Measurements from ENCODE around the gene IL17C. TPM values are rescaled to one million over a fixed set of nuclear protein-coding genes. Genes with fewer than 3 reads are reported as not detected.
A peak's percentile ranks its signal among the peaks of the same experiment; 100 is the strongest.

IL17C gene
- total and polyA plus RNA-seq, 9 donors, result not detected

GRCh38 chr16:88651989-88652761, 13.8 kb downstream of the IL17C start:
- 82% methylated on average over 28 of the region's 29 CpGs for WGBS (ENCODE audit: insufficient coverage)
- H3K27ac ChIP-seq (ENCODE audit: low read length), result peak overlapping the region; percentile 66
- H3K4me1 ChIP-seq (ENCODE audit: control insufficient read depth, insufficient read depth, low read length), result peaks cover 27% of the 10 kb centered on the region
- DNase-seq, result no peak
- H3K27me3 ChIP-seq (ENCODE audit: control insufficient read depth, insufficient read depth, low read length), result no peaks in the 10 kb centered on the region
- no peaks in the 10 kb centered on the region for H3K9me3 ChIP-seq (replicated peaks; ENCODE audit: control insufficient read depth, low read depth, low read length)
- H3K36me3 ChIP-seq (ENCODE audit: control insufficient read depth, insufficient read depth, low read length), result peaks cover 55% of the 10 kb centered on the region
- no peak overlapping the region for H3K4me3 ChIP-seq (ENCODE audit: low read length)

GRCh38 chr16:88652762-88653063, 14.3 kb downstream of the IL17C start:
- no peak for DNase-seq
- H3K4me1 ChIP-seq (ENCODE audit: control insufficient read depth, insufficient read depth, low read length), result peaks cover 27% of the 10 kb centered on the region
- no peak overlapping the region for H3K4me3 ChIP-seq (ENCODE audit: low read length)
- no peaks in the 10 kb centered on the region for H3K9me3 ChIP-seq (replicated peaks; ENCODE audit: control insufficient read depth, low read depth, low read length)
- H3K27ac ChIP-seq (ENCODE audit: low read length), result no peak overlapping the region
- 91% methylated on average over 2 of the region's 8 CpGs for WGBS (ENCODE audit: insufficient coverage)
- H3K27me3 ChIP-seq (ENCODE audit: control insufficient read depth, insufficient read depth, low read length), result no peaks in the 10 kb centered on the region
- H3K36me3 ChIP-seq (ENCODE audit: control insufficient read depth, insufficient read depth, low read length), result peaks cover 60% of the 10 kb centered on the region

GRCh38 chr16:88653101-88653500, 14.7 kb downstream of the IL17C start:
- Histone ChIP-seq H3K36me3 (ENCODE audit: control insufficient read depth, insufficient read depth, low read length) (peaks cover 63% of the 10 kb centered on the region), H3K9me3 (replicated peaks; ENCODE audit: control insufficient read depth, low read depth, low read length) (no peaks in the 10 kb centered on the region), H3K27me3 (ENCODE audit: control insufficient read depth, insufficient read depth, low read length) (no peaks in the 10 kb centered on the region), H3K4me3 (ENCODE audit: low read length) (no peak overlapping the region), H3K4me1 (ENCODE audit: control insufficient read depth, insufficient read depth, low read length) (peaks cover 27% of the 10 kb centered on the region), H3K27ac (ENCODE audit: low read length) (no peak overlapping the region)
- DNase-seq, result no peak
- 81% methylated on average over 13 of the region's 13 CpGs for WGBS (ENCODE audit: insufficient coverage)

GRCh38 chr16:88653596-88654362, 15.4 kb downstream of the IL17C start:
- H3K4me1 ChIP-seq (ENCODE audit: control insufficient read depth, insufficient read depth, low read length), result peaks cover 27% of the 10 kb centered on the region
- WGBS (ENCODE audit: insufficient coverage), result 79% methylated on average over 32 of the region's 32 CpGs
- H3K36me3 ChIP-seq (ENCODE audit: control insufficient read depth, insufficient read depth, low read length), result peaks cover 65% of the 10 kb centered on the region
- DNase-seq, result no peak
- no peaks in the 10 kb centered on the region for H3K27me3 ChIP-seq (ENCODE audit: control insufficient read depth, insufficient read depth, low read length)
- H3K9me3 ChIP-seq (replicated peaks; ENCODE audit: control insufficient read depth, low read depth, low read length), result no peaks in the 10 kb centered on the region
- H3K4me3 ChIP-seq (ENCODE audit: low read length), result no peak overlapping the region
- no peak overlapping the region for H3K27ac ChIP-seq (ENCODE audit: low read length)

GRCh38 chr16:88654363-88655052, 16.1 kb downstream of the IL17C start:
- H3K9me3 ChIP-seq (replicated peaks; ENCODE audit: control insufficient read depth, low read depth, low read length), result no peaks in the 10 kb centered on the region
- 84% methylated on average over 23 of the region's 28 CpGs for WGBS (ENCODE audit: insufficient coverage)

GRCh38 chr16:88655053-88655732, 16.8 kb downstream of the IL17C start:
- H3K27ac ChIP-seq (ENCODE audit: low read length), result no peak overlapping the region
- no peaks in the 10 kb centered on the region for H3K27me3 ChIP-seq (ENCODE audit: control insufficient read depth, insufficient read depth, low read length)
- 95% methylated on average over 50 of the region's 50 CpGs for WGBS (ENCODE audit: insufficient coverage)
- peaks cover 15% of the 10 kb centered on the region for H3K4me1 ChIP-seq (ENCODE audit: control insufficient read depth, insufficient read depth, low read length)
- H3K4me3 ChIP-seq (ENCODE audit: low read length), result no peak overlapping the region
- peaks cover 65% of the 10 kb centered on the region for H3K36me3 ChIP-seq (ENCODE audit: control insufficient read depth, insufficient read depth, low read length)
- no peak for DNase-seq
- no peaks in the 10 kb centered on the region for H3K9me3 ChIP-seq (replicated peaks; ENCODE audit: control insufficient read depth, low read depth, low read length)

More at GRCh38 chr16:88654363-88655052, 16.1 kb downstream of the IL17C start:
- no peak overlapping the region for H3K27ac ChIP-seq (ENCODE audit: low read length)
- H3K4me1 ChIP-seq (ENCODE audit: control insufficient read depth, insufficient read depth, low read length), result peaks cover 22% of the 10 kb centered on the region
- H3K36me3 ChIP-seq (ENCODE audit: control insufficient read depth, insufficient read depth, low read length), result peaks cover 65% of the 10 kb centered on the region
- no peaks in the 10 kb centered on the region for H3K27me3 ChIP-seq (ENCODE audit: control insufficient read depth, insufficient read depth, low read length)
- DNase-seq, result no peak
- no peak overlapping the region for H3K4me3 ChIP-seq (ENCODE audit: low read length)

- Histone ChIP-seq H3K4me1 (ENCODE audit: control insufficient read depth, insufficient read depth, low read length) (peaks cover 10% of the 10 kb centered on the region), H3K4me3 (ENCODE audit: low read length) (no peak overlapping the region), H3K27ac (ENCODE audit: low read length) (no peak overlapping the region), H3K27me3 (ENCODE audit: control insufficient read depth, insufficient read depth, low read length) (no peaks in the 10 kb centered on the region), H3K9me3 (replicated peaks; ENCODE audit: control insufficient read depth, low read depth, low read length) (no peaks in the 10 kb centered on the region), H3K36me3 (ENCODE audit: control insufficient read depth, insufficient read depth, low read length) (peaks cover 65% of the 10 kb centered on the region)
- WGBS (ENCODE audit: insufficient coverage), result 89% methylated on average over 29 of the region's 29 CpGs
- DNase-seq, result no peak
These were observed 17.4 kb downstream of the IL17C start for GRCh38 chr16:88655733-88656281.

- Histone ChIP-seq H3K9me3 (replicated peaks; ENCODE audit: control insufficient read depth, low read depth, low read length) (no peaks in the 10 kb centered on the region), H3K4me3 (ENCODE audit: low read length) (no peak overlapping the region), H3K27ac (ENCODE audit: low read length) (no peak overlapping the region), H3K27me3 (ENCODE audit: control insufficient read depth, insufficient read depth, low read length) (no peaks in the 10 kb centered on the region), H3K36me3 (ENCODE audit: control insufficient read depth, insufficient read depth, low read length) (peaks cover 65% of the 10 kb centered on the region), H3K4me1 (ENCODE audit: control insufficient read depth, insufficient read depth, low read length) (peaks cover 6% of the 10 kb centered on the region)
- DNase-seq, result no peak
- 84% methylated on average over 18 of the region's 25 CpGs for WGBS (ENCODE audit: insufficient coverage)
These were observed 18.1 kb downstream of the IL17C start for GRCh38 chr16:88656291-88656980.

GRCh38 chr16:88657371-88657770, 19.0 kb downstream of the IL17C start:
- WGBS (ENCODE audit: insufficient coverage), result 88% methylated on average over 19 of the region's 19 CpGs
- Histone ChIP-seq H3K27me3 (ENCODE audit: control insufficient read depth, insufficient read depth, low read length) (no peaks in the 10 kb centered on the region), H3K27ac (ENCODE audit: low read length) (no peak overlapping the region), H3K9me3 (replicated peaks; ENCODE audit: control insufficient read depth, low read depth, low read length) (no peaks in the 10 kb centered on the region), H3K36me3 (ENCODE audit: control insufficient read depth, insufficient read depth, low read length) (peaks cover 61% of the 10 kb centered on the region), H3K4me1 (ENCODE audit: control insufficient read depth, insufficient read depth, low read length) (peaks cover 8% of the 10 kb centered on the region), H3K4me3 (ENCODE audit: low read length) (no peak overlapping the region)
- DNase-seq, result no peak
